Brain microvascular endothelial cell (primary cell): ENCODE results near the gene KDM4F.
"Not testable (repeated sequence)": the region's sequence is repeated elsewhere in the genome, so short reads cannot be mapped to it uniquely, and the experiment has no call there.

Experiments
- DNase-seq: peaks from one replicate; pipeline ENCODE4 v3.0.0-alpha.2; 2020
- H3K27ac ChIP-seq: fragments of 250-450 bp; sonication (Bioruptor Pico); 2 replicates; pipeline ENCODE4 v1.5.1; 2020; ENCODE audit warnings: mild to moderate bottlenecking, moderate library complexity
- H3K27me3 ChIP-seq: fragments of 250-450 bp; sonication (Bioruptor Pico); replicated peaks from 2 replicates; pipeline ENCODE4 v1.5.1; 2020; ENCODE audit warnings: mild to moderate bottlenecking
- H3K36me3 ChIP-seq: fragments of 250-450 bp; sonication (Bioruptor Pico); replicated peaks from 2 replicates; pipeline ENCODE4 v1.5.1; 2020; ENCODE audit warnings: mild to moderate bottlenecking
- H3K4me3 ChIP-seq: 2 replicates; pipeline ENCODE4 v1.5.1; 2011; ENCODE audit warnings: low read depth, mild to moderate bottlenecking, control low read depth, low read length, moderate library complexity
- in situ Hi-C: cut with HindIII; loops from 2 replicates; pipeline ENCODE4 v1.10.0; 2017; ENCODE audit warnings: low sequenced_read_pairs, low pct_ligation_motif_present
- TF ChIP-seq, protein P1 (sequence below): IDR thresholded peaks from 2 replicates; pipeline ENCODE4 v1.5.1; 2011; ENCODE audit warnings: low read depth, mild to moderate bottlenecking, moderate library complexity, low read length, control low read depth, inconsistent platforms; ENCODE audit errors: missing control alignments

KDM4F gene

DNA sequence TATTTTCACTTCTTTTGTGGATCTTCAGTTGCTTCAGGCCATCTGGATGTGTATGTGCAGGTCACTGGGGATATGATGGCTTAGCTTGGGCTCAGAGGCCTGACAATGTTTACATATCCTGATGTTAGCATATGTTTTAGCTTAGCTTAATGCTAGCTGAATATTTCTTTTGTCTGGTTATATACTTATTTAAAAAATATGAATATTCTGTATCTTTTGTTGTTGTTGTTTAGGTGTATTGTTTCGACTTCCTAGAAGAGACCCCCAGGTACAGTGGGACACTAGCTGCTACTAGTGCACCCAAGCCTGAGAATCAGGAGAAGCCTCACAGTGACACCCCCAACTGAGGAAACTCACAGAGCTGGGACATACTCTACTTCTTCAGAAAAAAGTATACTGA, 24.3 kb upstream of the KDM4F start, which contains the start of gene KDM4E:
KDM4E (plus strand) TSS at position 301 of the 400 bp plus-strand sequence. CDS start 300 bp downstream, outside the sequence.
- Histone ChIP-seq H3K27ac (no peak within 1 kb of the TSS), H3K4me3 (no peak within 1 kb of the TSS), H3K27me3 (no peaks in the 10 kb centered on the region), H3K36me3 (no peaks in the 10 kb centered on the region)
- DNase-seq: no peak
- TF ChIP-seq, protein P1, sequence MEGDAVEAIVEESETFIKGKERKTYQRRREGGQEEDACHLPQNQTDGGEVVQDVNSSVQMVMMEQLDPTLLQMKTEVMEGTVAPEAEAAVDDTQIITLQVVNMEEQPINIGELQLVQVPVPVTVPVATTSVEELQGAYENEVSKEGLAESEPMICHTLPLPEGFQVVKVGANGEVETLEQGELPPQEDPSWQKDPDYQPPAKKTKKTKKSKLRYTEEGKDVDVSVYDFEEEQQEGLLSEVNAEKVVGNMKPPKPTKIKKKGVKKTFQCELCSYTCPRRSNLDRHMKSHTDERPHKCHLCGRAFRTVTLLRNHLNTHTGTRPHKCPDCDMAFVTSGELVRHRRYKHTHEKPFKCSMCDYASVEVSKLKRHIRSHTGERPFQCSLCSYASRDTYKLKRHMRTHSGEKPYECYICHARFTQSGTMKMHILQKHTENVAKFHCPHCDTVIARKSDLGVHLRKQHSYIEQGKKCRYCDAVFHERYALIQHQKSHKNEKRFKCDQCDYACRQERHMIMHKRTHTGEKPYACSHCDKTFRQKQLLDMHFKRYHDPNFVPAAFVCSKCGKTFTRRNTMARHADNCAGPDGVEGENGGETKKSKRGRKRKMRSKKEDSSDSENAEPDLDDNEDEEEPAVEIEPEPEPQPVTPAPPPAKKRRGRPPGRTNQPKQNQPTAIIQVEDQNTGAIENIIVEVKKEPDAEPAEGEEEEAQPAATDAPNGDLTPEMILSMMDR: no peak
- in situ Hi-C loops: no loop called here

DNA sequence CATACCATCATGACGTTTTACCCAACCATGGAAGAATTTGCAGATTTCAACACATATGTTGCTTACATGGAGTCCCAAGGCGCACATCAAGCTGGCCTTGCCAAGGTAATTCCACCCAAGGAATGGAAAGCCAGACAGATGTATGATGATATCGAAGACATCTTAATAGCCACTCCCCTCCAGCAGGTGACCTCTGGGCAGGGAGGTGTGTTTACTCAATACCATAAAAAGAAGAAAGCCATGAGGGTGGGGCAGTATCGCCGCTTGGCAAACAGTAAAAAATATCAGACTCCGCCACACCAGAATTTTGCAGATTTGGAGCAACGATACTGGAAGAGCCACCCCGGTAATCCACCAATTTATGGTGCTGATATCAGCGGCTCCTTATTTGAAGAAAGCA, 23.6 kb upstream of the KDM4F start:
- DNase-seq, H3K36me3 ChIP-seq, H3K4me3 ChIP-seq, in situ Hi-C loops, H3K27ac ChIP-seq, H3K27me3 ChIP-seq: not testable (repeated sequence)

DNA sequence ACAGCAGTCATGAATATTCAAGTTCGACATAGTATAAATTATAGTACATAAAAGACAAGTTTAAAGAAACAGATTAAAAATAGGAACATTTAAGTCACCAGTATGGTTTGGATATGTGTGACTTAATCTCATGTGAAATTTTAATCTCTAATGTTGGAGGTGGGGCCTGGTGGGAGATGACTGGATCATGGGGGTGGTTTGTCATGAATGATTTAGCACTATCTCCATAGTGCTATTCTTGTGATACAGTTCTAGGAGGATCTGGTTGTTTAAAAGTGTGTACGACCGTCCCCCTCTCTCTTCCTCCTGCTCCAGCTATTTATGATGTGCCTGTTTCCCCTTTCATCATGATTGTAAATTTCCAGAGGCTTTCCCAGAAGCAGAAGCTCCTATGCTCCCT, 20.9 kb upstream of the KDM4F start:
- H3K27me3 ChIP-seq: no peaks in the 10 kb centered on the region
- TF ChIP-seq, protein P1: no peak
- no peak for DNase-seq
- H3K27ac ChIP-seq: no peak overlapping the region
- in situ Hi-C loops: no loop called here
- H3K36me3 ChIP-seq: no peaks in the 10 kb centered on the region
- H3K4me3 ChIP-seq: no peak overlapping the region

DNA sequence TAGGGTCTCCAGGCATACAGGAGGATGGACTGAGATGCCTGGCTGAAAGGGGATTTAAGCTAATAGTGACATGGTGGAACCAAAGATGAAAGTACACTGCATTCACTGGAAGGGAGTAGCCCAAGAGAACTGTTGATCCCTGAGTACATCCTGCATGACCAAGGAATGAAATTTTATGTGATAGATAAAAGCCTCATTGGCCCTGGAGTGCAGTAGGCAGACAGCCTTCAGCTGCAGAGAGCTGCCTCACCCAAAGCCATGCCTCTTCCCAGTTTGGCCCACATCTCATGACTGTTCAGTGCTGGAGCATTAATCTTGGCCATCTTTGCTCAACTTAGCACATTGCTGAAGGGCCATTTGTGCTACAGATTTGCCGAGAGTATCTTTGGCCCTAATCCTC, 16.2 kb upstream of the KDM4F start:
- Histone ChIP-seq H3K27ac (no peak overlapping the region), H3K36me3 (no peaks in the 10 kb centered on the region), H3K27me3 (no peaks in the 10 kb centered on the region), H3K4me3 (no peak overlapping the region)
- DNase-seq: no peak
- TF ChIP-seq, protein P1: no peak
- in situ Hi-C loops: no loop called here

DNA sequence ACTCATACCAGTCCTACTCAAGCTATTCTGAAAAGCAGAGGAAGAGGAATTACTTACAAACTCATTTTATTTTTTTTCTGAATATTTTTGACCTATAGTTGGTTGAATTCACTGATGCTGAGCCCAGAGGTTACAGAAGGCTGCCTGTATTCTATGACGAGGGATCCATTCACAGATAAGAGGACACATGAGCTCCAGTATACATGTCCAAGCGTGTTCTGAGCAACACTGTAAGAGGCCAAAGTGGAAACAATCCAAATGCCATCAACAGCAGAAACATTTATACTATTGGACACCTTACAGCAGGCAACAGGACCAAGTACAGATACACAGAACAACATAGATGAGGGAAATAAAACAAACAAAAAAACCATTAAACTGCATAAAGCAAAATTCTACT, 13.9 kb upstream of the KDM4F start:
- DNase-seq: no peak
- Histone ChIP-seq H3K27me3 (no peaks in the 10 kb centered on the region), H3K27ac (no peak overlapping the region), H3K4me3 (no peak overlapping the region), H3K36me3 (no peaks in the 10 kb centered on the region)
- TF ChIP-seq, protein P1: no peak
- in situ Hi-C loops: no loop called here

DNA sequence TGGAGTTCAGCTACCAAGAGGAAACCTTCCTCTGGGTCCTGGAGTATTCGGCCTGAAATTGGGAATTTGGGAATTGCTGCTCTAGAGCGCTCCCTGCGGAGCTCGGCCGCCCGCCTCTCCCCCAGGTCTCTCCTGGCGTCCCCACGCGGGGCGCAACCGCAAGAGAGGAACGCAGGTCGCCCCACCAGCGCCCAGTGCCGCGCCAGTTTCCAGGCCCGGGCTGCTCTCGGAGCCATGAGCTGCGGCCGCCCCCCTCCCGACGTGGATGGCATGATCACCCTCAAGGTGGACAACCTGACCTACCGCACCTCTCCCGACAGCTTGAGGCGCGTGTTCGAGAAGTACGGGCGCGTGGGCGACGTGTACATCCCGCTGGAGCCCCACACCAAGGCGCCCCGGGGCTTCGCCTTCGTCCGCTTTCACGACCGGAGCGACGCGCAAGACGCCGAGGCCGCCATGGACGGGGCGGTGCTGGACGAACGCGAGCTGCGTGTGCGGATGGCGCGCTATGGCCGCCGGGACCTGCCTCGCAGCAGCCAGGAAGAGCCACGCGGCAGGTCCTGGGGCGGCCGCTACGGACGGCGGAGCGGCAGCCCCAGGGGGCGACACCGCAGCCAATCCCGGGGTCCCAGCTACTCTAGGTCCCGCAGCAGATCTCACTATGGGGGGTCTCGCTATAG, 11.7 kb upstream of the KDM4F start:
- H3K4me3 ChIP-seq: peak overlapping the region; percentile 48
- H3K36me3 ChIP-seq, H3K27me3 ChIP-seq, H3K27ac ChIP-seq, DNase-seq, in situ Hi-C loops: not testable (repeated sequence)

DNA sequence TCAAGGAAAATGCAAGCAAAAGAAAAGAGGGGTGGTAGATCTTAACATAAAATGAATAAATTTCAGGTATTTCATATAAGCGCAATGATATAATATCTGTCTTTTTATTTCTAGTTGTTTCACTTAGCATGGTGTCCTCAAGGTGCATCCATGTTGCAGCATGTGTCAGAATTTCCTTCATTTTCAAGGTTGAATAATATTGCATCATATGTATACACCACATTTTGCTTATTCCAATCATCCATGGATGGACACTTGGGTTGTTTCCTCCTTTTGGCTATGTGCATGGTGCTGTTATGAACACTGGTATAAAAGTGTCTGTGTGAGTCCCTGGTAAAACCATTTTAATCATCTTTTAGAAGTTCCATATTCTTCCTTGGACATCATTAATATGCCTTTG, 7.0 kb upstream of the KDM4F start:
- no peak overlapping the region for H3K27ac ChIP-seq
- no peaks in the 10 kb centered on the region for H3K36me3 ChIP-seq
- TF ChIP-seq, protein P1: no peak
- DNase-seq: no peak
- H3K4me3 ChIP-seq: no peak overlapping the region
- no peaks in the 10 kb centered on the region for H3K27me3 ChIP-seq
- in situ Hi-C loops: no loop called here
